ENCODE data around the gene INTS6. TPM values are rescaled to one million over a fixed set of nuclear protein-coding genes. Genes with fewer than 3 reads are reported as not detected.

INTS6 gene
- polyA plus RNA-seq, 1 donor (not counting 4 experiments of a cell fraction or from before 2014, with no cell fraction given) = 44.2 TPM

- peak overlapping the region; percentile 79 for H3K4me2 ChIP-seq (ENCODE audit: control insufficient read depth, extremely low read depth, insufficient read depth, low read depth, low read length)
- no peaks in the 10 kb centered on the region for H3K9me3 ChIP-seq (ENCODE audit: control insufficient read depth, low read depth, low read length)
- FAIRE-seq = peak; percentile 81
- dilution Hi-C loops (cut with MboI; ENCODE audit: extremely low pct_ligation_motif_present, low sequenced_read_pairs) = no loop called here
- peaks cover 3% of the 10 kb centered on the region for H3K9me1 ChIP-seq (ENCODE audit: control insufficient read depth, extremely low read depth, insufficient read depth, low read length)
- no peaks in the 10 kb centered on the region for H3K27me3 ChIP-seq (ENCODE audit: control insufficient read depth, extremely low read depth, insufficient read depth, low read length)
- peak overlapping the region in 1 of 3 experiments; percentile 19 for H3K4me3 ChIP-seq (ENCODE audit: control insufficient read depth in 2 of 3, extremely low read depth in 1 of 3, insufficient read depth in 2 of 3, low read depth in 1 of 3, low read length in 3 of 3)
- no peak overlapping the region for H3K27ac ChIP-seq (ENCODE audit: control insufficient read depth, insufficient read depth, low read length)
- DNase-seq (ENCODE audit: low read depth, low spot score) = no peak
- H3K9ac ChIP-seq (ENCODE audit: control insufficient read depth, extremely low read depth, insufficient read depth, low read length) = no peak overlapping the region
- H2AFZ ChIP-seq (ENCODE audit: control insufficient read depth, low read length) = peak overlapping the region; percentile 74
- no peaks in the 10 kb centered on the region for H4K20me1 ChIP-seq (ENCODE audit: control insufficient read depth, extremely low read depth, insufficient read depth, low read length)
- H3K36me3 ChIP-seq (ENCODE audit: control insufficient read depth in 2 of 2, extremely low read depth in 1 of 2, insufficient read depth in 2 of 2, low read length in 2 of 2) = no peaks in the 10 kb centered on the region
- peaks cover 13% of the 10 kb centered on the region for H3K4me1 ChIP-seq (ENCODE audit: control insufficient read depth, extremely low read depth, insufficient read depth, low read length)
- H3K79me2 ChIP-seq (ENCODE audit: control insufficient read depth, insufficient read depth, low read length) = no peaks in the 10 kb centered on the region
- TF ChIP-seq EZH2 (IDR thresholded peaks at IDR 0.05; ENCODE audit: low read length) = no peak
- no peak for TF ChIP-seq CTCF (optimal IDR thresholded peaks at IDR 0.05 in 1 of 3, IDR thresholded peaks at IDR 0.05 in 1 of 3, conservative IDR thresholded peaks at IDR 0.05 in 1 of 3; ENCODE audit: extremely low read depth in 1 of 3, insufficient read depth in 2 of 3, low read length in 3 of 3)
These were observed 26.3 kb upstream of the INTS6 start for GRCh38 chr13:51479199-51479523.

GRCh38 chr13:51478418-51479198 lies 25.8 kb upstream of the INTS6 start:
- H3K4me3 ChIP-seq (ENCODE audit: control insufficient read depth in 2 of 3, extremely low read depth in 1 of 3, insufficient read depth in 2 of 3, low read depth in 1 of 3, low read length in 3 of 3) = peak overlapping the region in 1 of 3 experiments; percentile 19
- H3K9me1 ChIP-seq (ENCODE audit: control insufficient read depth, extremely low read depth, insufficient read depth, low read length) = peaks cover 3% of the 10 kb centered on the region
- no peaks in the 10 kb centered on the region for H3K36me3 ChIP-seq (ENCODE audit: control insufficient read depth in 2 of 2, extremely low read depth in 1 of 2, insufficient read depth in 2 of 2, low read length in 2 of 2)
- no peak for DNase-seq (ENCODE audit: low read depth, low spot score)
- no peaks in the 10 kb centered on the region for H4K20me1 ChIP-seq (ENCODE audit: control insufficient read depth, extremely low read depth, insufficient read depth, low read length)
- H2AFZ ChIP-seq (ENCODE audit: control insufficient read depth, low read length) = no peak overlapping the region
- no peak overlapping the region for H3K9ac ChIP-seq (ENCODE audit: control insufficient read depth, extremely low read depth, insufficient read depth, low read length)
- TF ChIP-seq EZH2 (IDR thresholded peaks at IDR 0.05; ENCODE audit: low read length) = no peak
- no peak for TF ChIP-seq CTCF (optimal IDR thresholded peaks at IDR 0.05 in 1 of 3, IDR thresholded peaks at IDR 0.05 in 1 of 3, conservative IDR thresholded peaks at IDR 0.05 in 1 of 3; ENCODE audit: extremely low read depth in 1 of 3, insufficient read depth in 2 of 3, low read length in 3 of 3)
- H3K27ac ChIP-seq (ENCODE audit: control insufficient read depth, insufficient read depth, low read length) = no peak overlapping the region
- H3K4me1 ChIP-seq (ENCODE audit: control insufficient read depth, extremely low read depth, insufficient read depth, low read length) = peaks cover 13% of the 10 kb centered on the region
- H3K9me3 ChIP-seq (ENCODE audit: control insufficient read depth, low read depth, low read length) = no peaks in the 10 kb centered on the region
- FAIRE-seq = no peak
- H3K79me2 ChIP-seq (ENCODE audit: control insufficient read depth, insufficient read depth, low read length) = no peaks in the 10 kb centered on the region
- H3K27me3 ChIP-seq (ENCODE audit: control insufficient read depth, extremely low read depth, insufficient read depth, low read length) = no peaks in the 10 kb centered on the region
- peak overlapping the region; percentile 79 for H3K4me2 ChIP-seq (ENCODE audit: control insufficient read depth, extremely low read depth, insufficient read depth, low read depth, low read length)
- dilution Hi-C loops (cut with MboI; ENCODE audit: extremely low pct_ligation_motif_present, low sequenced_read_pairs) = no loop called here

Measured in keratinocyte (primary cell).